ENCODE measurements around the gene TRPV2.

The TRPV2 gene

GRCh38 chr17:16477666-16478065, 62.3 kb downstream of the TRPV2 start:
- no peak for DNase-seq

GRCh38 chr17:16478649-16479048, 63.3 kb downstream of the TRPV2 start:
- no peak for DNase-seq

- no peak for DNase-seq
Observed at GRCh38 chr17:16479264-16479663, 63.9 kb downstream of the TRPV2 start.

GRCh38 chr17:16480995-16481394, 65.6 kb downstream of the TRPV2 start:
- DNase-seq: no peak

- no peak for DNase-seq
Observed at GRCh38 chr17:16482253-16482652, 66.9 kb downstream of the TRPV2 start.

GRCh38 chr17:16483021-16483645, 67.8 kb downstream of the TRPV2 start:
- DNase-seq: no peak

GRCh38 chr17:16484445-16485175, 69.2 kb downstream of the TRPV2 start:
- DNase-seq: no peak
